ENCODE results near the gene C12orf43.

DNA sequence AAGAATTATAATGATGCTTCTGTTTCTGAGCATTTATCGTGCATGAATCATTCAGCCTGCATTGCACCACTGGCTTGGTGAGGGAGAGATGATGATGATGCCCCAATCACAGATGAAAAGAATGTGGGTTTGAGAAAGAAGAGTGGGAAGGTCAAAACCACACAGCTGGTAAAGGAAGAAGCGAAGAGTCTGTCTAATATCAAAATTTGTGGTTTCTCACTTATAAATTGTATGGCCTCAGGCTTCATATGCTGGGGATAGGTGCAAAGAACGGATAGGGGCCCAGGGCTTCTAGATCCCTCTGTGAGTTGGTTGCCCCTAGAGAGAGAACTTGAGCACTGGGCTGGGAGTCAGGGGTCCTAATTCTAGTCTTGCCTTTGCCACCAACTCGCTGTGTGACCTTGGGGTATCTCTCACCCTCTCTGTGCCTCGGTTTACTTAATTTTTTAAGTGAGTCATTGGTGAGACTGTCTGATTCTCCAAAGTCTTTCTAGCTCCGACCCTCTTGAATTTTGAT is 20.6 kb upstream of the C12orf43 start:
- TF ChIP-seq, protein P1, sequence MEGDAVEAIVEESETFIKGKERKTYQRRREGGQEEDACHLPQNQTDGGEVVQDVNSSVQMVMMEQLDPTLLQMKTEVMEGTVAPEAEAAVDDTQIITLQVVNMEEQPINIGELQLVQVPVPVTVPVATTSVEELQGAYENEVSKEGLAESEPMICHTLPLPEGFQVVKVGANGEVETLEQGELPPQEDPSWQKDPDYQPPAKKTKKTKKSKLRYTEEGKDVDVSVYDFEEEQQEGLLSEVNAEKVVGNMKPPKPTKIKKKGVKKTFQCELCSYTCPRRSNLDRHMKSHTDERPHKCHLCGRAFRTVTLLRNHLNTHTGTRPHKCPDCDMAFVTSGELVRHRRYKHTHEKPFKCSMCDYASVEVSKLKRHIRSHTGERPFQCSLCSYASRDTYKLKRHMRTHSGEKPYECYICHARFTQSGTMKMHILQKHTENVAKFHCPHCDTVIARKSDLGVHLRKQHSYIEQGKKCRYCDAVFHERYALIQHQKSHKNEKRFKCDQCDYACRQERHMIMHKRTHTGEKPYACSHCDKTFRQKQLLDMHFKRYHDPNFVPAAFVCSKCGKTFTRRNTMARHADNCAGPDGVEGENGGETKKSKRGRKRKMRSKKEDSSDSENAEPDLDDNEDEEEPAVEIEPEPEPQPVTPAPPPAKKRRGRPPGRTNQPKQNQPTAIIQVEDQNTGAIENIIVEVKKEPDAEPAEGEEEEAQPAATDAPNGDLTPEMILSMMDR (IDR thresholded peaks at IDR 0.05; ENCODE audit: low read depth, low read length, missing input control), result no peak
- TF ChIP-seq, protein P2, sequence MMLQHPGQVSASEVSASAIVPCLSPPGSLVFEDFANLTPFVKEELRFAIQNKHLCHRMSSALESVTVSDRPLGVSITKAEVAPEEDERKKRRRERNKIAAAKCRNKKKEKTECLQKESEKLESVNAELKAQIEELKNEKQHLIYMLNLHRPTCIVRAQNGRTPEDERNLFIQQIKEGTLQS (IDR thresholded peaks at IDR 0.05), result no peak
- TF ChIP-seq, protein P3, sequence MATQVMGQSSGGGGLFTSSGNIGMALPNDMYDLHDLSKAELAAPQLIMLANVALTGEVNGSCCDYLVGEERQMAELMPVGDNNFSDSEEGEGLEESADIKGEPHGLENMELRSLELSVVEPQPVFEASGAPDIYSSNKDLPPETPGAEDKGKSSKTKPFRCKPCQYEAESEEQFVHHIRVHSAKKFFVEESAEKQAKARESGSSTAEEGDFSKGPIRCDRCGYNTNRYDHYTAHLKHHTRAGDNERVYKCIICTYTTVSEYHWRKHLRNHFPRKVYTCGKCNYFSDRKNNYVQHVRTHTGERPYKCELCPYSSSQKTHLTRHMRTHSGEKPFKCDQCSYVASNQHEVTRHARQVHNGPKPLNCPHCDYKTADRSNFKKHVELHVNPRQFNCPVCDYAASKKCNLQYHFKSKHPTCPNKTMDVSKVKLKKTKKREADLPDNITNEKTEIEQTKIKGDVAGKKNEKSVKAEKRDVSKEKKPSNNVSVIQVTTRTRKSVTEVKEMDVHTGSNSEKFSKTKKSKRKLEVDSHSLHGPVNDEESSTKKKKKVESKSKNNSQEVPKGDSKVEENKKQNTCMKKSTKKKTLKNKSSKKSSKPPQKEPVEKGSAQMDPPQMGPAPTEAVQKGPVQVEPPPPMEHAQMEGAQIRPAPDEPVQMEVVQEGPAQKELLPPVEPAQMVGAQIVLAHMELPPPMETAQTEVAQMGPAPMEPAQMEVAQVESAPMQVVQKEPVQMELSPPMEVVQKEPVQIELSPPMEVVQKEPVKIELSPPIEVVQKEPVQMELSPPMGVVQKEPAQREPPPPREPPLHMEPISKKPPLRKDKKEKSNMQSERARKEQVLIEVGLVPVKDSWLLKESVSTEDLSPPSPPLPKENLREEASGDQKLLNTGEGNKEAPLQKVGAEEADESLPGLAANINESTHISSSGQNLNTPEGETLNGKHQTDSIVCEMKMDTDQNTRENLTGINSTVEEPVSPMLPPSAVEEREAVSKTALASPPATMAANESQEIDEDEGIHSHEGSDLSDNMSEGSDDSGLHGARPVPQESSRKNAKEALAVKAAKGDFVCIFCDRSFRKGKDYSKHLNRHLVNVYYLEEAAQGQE (IDR thresholded peaks at IDR 0.05), result no peak
- TF ChIP-seq GABPA (IDR thresholded peaks at IDR 0.05 in 1 of 2, conservative IDR thresholded peaks at IDR 0.05 in 1 of 2), result no peak
- no peak for TF ChIP-seq HNF4A (conservative IDR thresholded peaks at IDR 0.05)
- TF ChIP-seq JUND (IDR thresholded peaks at IDR 0.05), result no peak
- no peak for TF ChIP-seq TAF1 (conservative IDR thresholded peaks at IDR 0.05)
- TF ChIP-seq, protein P4, sequence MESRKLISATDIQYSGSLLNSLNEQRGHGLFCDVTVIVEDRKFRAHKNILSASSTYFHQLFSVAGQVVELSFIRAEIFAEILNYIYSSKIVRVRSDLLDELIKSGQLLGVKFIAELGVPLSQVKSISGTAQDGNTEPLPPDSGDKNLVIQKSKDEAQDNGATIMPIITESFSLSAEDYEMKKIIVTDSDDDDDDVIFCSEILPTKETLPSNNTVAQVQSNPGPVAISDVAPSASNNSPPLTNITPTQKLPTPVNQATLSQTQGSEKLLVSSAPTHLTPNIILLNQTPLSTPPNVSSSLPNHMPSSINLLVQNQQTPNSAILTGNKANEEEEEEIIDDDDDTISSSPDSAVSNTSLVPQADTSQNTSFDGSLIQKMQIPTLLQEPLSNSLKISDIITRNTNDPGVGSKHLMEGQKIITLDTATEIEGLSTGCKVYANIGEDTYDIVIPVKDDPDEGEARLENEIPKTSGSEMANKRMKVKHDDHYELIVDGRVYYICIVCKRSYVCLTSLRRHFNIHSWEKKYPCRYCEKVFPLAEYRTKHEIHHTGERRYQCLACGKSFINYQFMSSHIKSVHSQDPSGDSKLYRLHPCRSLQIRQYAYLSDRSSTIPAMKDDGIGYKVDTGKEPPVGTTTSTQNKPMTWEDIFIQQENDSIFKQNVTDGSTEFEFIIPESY (IDR thresholded peaks at IDR 0.05), result no peak
- no peak for TF ChIP-seq RXRA (IDR thresholded peaks at IDR 0.05)
- no peak for TF ChIP-seq SP1 (IDR thresholded peaks at IDR 0.05)
- TF ChIP-seq YY1 (IDR thresholded peaks at IDR 0.05), result no peak
- TF ChIP-seq, protein P5, sequence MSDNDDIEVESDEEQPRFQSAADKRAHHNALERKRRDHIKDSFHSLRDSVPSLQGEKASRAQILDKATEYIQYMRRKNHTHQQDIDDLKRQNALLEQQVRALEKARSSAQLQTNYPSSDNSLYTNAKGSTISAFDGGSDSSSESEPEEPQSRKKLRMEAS (IDR thresholded peaks at IDR 0.05), result no peak
- no peak for TF ChIP-seq NR2F2 (IDR thresholded peaks at IDR 0.05)
- TF ChIP-seq HNF4G (IDR thresholded peaks at IDR 0.05), result no peak
